Spleen (tissue), 7 donors: ENCODE measurements around the gene ADNP2.

ENCODE experiments used
- POLR2A ChIP-seq, 3 donors: fragments of 450-650 bp; IDR thresholded peaks; one replicate each; pipeline ENCODE4 v1.5.1; 2017; ENCODE audit warnings: antibody characterized with exemption in 3 of 3, mild to moderate bottlenecking in 1 of 3
- POLR2AphosphoS5 ChIP-seq, 3 donors: sonication (generic); formaldehyde crosslinking; IDR thresholded peaks; one replicate each; pipeline ENCODE4 v1.5.1; 2017; ENCODE audit warnings: antibody characterized with exemption in 3 of 3
- TF ChIP-seq, protein P1 (sequence below), 11 experiments: fragments of 200-600 bp in 7 of 11; fragments of 450-650 bp in 4 of 11; sonication (generic) in 4 of 11; IDR thresholded peaks in 8 of 11; conservative IDR thresholded peaks in 3 of 11; 1 replicate in 7 of 11; 2 replicates in 4 of 11; pipeline versions ENCODE4 v1.4.0 to v1.8.0; 2016 to 2021; ENCODE audit warnings: antibody characterized with exemption in 11 of 11, inconsistent platforms in 4 of 11, mild to moderate bottlenecking in 1 of 11
- donor health status: DM: no; HTN: no; CAD: no; lungs with moderate emphysema.
- donor health status: DM: no; HTN: no; CAD: no.
- donor health status: DM: no; HTN: no; CAD: no.

DNA sequence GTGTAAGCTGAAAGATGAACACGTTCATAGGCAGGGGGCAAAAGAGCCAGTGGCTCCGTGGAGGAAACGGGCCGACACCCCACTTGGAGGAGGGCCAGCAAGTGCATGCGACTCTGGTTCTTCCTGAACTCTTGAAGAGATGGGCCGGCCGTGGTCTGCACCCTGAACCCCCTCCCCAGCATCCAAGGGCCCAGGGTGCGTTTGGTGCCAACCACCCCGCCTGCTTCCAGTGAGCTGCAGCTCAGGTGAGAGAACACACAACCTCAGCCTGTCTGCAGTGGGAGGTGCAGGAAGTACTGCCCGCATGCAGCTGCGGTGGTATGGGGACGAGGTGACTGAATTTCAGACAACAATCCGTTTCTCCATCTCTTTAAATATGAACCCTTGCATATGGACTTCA is 58.9 kb downstream of the ADNP2 start:
- TF ChIP-seq, protein P1, sequence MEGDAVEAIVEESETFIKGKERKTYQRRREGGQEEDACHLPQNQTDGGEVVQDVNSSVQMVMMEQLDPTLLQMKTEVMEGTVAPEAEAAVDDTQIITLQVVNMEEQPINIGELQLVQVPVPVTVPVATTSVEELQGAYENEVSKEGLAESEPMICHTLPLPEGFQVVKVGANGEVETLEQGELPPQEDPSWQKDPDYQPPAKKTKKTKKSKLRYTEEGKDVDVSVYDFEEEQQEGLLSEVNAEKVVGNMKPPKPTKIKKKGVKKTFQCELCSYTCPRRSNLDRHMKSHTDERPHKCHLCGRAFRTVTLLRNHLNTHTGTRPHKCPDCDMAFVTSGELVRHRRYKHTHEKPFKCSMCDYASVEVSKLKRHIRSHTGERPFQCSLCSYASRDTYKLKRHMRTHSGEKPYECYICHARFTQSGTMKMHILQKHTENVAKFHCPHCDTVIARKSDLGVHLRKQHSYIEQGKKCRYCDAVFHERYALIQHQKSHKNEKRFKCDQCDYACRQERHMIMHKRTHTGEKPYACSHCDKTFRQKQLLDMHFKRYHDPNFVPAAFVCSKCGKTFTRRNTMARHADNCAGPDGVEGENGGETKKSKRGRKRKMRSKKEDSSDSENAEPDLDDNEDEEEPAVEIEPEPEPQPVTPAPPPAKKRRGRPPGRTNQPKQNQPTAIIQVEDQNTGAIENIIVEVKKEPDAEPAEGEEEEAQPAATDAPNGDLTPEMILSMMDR (IDR thresholded peaks at IDR 0.05 in 8 of 11, conservative IDR thresholded peaks at IDR 0.05 in 3 of 11) = no peak
- TF ChIP-seq POLR2A (IDR thresholded peaks at IDR 0.05) (no peak), POLR2AphosphoS5 (IDR thresholded peaks at IDR 0.05) (no peak)
